22Rv1 (cell line): ENCODE measurements around the gene UTF1.

ENCODE experiments used
- ZFX ChIP-seq: fragments of 450-650 bp; IDR thresholded peaks from 2 replicates; pipeline ENCODE4 v1.6.1; 2017; ENCODE audit warnings: antibody characterized with exemption, borderline replicate concordance
- TF ChIP-seq, protein P1 (sequence below): fragments of 450-650 bp; IDR thresholded peaks from 2 replicates; pipeline ENCODE4 v1.5.1; 2017; ENCODE audit warnings: mild to moderate bottlenecking

DNA sequence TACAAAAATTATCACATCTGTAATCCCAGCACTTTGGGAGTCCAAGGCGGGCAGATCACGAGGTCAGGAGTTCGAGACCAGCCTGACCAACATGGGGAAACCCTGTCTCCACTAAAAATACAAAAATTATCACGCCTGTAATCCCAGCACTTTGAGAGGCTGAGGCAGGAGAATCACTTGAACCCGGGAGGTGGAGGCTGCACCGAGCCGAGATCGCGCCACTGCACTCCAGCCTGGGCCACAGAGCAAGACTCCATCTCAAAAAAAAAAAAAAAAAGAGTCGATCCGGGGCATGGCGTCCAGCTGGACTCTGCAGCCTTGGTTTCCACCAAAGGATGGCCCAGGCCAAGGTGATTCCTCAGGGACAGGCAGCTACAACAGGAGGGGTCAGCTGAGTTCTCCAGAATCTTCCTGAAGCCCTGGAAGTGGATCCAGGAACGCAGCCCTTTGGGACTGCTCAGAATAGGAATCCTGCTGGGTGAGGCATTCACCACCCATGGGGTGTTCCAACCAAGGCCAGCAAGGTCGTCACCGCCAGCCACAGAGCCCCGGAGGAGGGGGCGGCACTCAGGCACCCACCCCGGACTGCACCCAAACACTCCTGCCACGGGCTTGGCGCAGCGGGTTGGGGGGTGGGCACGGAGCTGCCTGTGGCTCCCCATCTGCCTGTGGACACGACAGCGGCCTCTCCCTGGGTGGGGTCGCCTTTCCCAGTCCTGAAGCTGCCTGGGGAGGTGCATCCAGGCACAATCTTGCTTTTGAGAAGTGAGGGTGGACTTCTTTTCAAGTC lies 12.0 kb upstream of the UTF1 start:
- TF ChIP-seq, protein P1, sequence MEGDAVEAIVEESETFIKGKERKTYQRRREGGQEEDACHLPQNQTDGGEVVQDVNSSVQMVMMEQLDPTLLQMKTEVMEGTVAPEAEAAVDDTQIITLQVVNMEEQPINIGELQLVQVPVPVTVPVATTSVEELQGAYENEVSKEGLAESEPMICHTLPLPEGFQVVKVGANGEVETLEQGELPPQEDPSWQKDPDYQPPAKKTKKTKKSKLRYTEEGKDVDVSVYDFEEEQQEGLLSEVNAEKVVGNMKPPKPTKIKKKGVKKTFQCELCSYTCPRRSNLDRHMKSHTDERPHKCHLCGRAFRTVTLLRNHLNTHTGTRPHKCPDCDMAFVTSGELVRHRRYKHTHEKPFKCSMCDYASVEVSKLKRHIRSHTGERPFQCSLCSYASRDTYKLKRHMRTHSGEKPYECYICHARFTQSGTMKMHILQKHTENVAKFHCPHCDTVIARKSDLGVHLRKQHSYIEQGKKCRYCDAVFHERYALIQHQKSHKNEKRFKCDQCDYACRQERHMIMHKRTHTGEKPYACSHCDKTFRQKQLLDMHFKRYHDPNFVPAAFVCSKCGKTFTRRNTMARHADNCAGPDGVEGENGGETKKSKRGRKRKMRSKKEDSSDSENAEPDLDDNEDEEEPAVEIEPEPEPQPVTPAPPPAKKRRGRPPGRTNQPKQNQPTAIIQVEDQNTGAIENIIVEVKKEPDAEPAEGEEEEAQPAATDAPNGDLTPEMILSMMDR: no peak
- TF ChIP-seq ZFX: no peak
